MM.1S (cell line): Measurements from ENCODE around the gene MPRIP.

Source experiments
- DNase-seq: peaks from one replicate; pipeline ENCODE4 v3.0.0-alpha.2; 2015
- H2AFZ ChIP-seq: fragments of 300-600 bp; sonication (generic); 2 replicates; pipeline ENCODE4 v1.6.0; 2016; ENCODE audit warnings: antibody characterized with exemption, low read length
- H3F3A ChIP-seq: fragments of 300-600 bp; sonication (generic); 2 replicates; pipeline ENCODE4 v1.6.1; 2016; ENCODE audit warnings: mild to moderate bottlenecking, antibody characterized with exemption, low read length, moderate library complexity, mixed read lengths; ENCODE audit not compliant: insufficient read depth
- H3K27ac ChIP-seq: fragments of 300-600 bp; sonication (generic); 2 replicates; pipeline ENCODE4 v1.5.1; 2016; ENCODE audit warnings: mild to moderate bottlenecking, low read length
- H3K27me3 ChIP-seq: fragments of 300-600 bp; sonication (generic); replicated peaks from 2 replicates; pipeline ENCODE4 v1.6.0; 2016; ENCODE audit warnings: low read length; ENCODE audit not compliant: insufficient read depth
- H3K36me3 ChIP-seq: fragments of 300-600 bp; sonication (generic); replicated peaks from 2 replicates; pipeline ENCODE4 v1.6.1; 2016; ENCODE audit warnings: mild to moderate bottlenecking, low read length, mixed read lengths; ENCODE audit not compliant: insufficient read depth
- H3K4me1 ChIP-seq: fragments of 300-600 bp; sonication (generic); 2 replicates; pipeline ENCODE4 v1.6.1; 2016; ENCODE audit warnings: low read length, mixed read lengths
- H3K4me2 ChIP-seq: fragments of 300-600 bp; sonication (generic); 2 replicates; pipeline ENCODE4 v1.6.0; 2016; ENCODE audit warnings: low read depth, low read length
- H3K4me3 ChIP-seq: fragments of 300-600 bp; sonication (generic); 2 replicates; pipeline ENCODE4 v1.5.1; 2016; ENCODE audit warnings: low read length, mixed read lengths
- H3K79me2 ChIP-seq: fragments of 300-600 bp; sonication (generic); 2 replicates; pipeline ENCODE4 v1.6.1; 2016; ENCODE audit warnings: mixed run types, low read length, mixed read lengths
- H3K9ac ChIP-seq: fragments of 300-600 bp; sonication (generic); 2 replicates; pipeline ENCODE4 v1.6.1; 2016; ENCODE audit warnings: low read length, mixed read lengths
- H3K9me2 ChIP-seq: fragments of 300-600 bp; sonication (generic); replicated peaks from 2 replicates; pipeline ENCODE4 v1.6.1; 2016; ENCODE audit warnings: mild to moderate bottlenecking, low read length, mixed read lengths; ENCODE audit not compliant: insufficient read depth
- H3K9me3 ChIP-seq: fragments of 300-600 bp; sonication (generic); replicated peaks from 2 replicates; pipeline ENCODE4 v1.6.1; 2016; ENCODE audit warnings: mild to moderate bottlenecking, low read length, mixed read lengths; ENCODE audit not compliant: insufficient read depth
- H4K20me1 ChIP-seq: fragments of 300-600 bp; sonication (generic); 2 replicates; pipeline ENCODE4 v1.6.1; 2016; ENCODE audit warnings: mild to moderate bottlenecking, low read length, moderate library complexity, mixed read lengths; ENCODE audit not compliant: insufficient read depth
- EZH2 ChIP-seq: fragments of 300-600 bp; sonication (generic); optimal IDR thresholded peaks from 2 replicates; pipeline ENCODE3; 2017; ENCODE audit warnings: low read depth, mild to moderate bottlenecking, antibody characterized with exemption, low read length, mixed read lengths
- EZH2phosphoT487 ChIP-seq: fragments of 300-600 bp; sonication (generic); IDR thresholded peaks from 2 replicates; pipeline ENCODE4 v1.6.1; 2018; ENCODE audit warnings: antibody characterized with exemption, low read length
- TF ChIP-seq, protein P1 (sequence below): fragments of 300-600 bp; sonication (generic); IDR thresholded peaks from 2 replicates; pipeline ENCODE4 v1.5.1; 2016; ENCODE audit warnings: antibody characterized with exemption, low read length, mixed read lengths

MPRIP gene

DNA sequence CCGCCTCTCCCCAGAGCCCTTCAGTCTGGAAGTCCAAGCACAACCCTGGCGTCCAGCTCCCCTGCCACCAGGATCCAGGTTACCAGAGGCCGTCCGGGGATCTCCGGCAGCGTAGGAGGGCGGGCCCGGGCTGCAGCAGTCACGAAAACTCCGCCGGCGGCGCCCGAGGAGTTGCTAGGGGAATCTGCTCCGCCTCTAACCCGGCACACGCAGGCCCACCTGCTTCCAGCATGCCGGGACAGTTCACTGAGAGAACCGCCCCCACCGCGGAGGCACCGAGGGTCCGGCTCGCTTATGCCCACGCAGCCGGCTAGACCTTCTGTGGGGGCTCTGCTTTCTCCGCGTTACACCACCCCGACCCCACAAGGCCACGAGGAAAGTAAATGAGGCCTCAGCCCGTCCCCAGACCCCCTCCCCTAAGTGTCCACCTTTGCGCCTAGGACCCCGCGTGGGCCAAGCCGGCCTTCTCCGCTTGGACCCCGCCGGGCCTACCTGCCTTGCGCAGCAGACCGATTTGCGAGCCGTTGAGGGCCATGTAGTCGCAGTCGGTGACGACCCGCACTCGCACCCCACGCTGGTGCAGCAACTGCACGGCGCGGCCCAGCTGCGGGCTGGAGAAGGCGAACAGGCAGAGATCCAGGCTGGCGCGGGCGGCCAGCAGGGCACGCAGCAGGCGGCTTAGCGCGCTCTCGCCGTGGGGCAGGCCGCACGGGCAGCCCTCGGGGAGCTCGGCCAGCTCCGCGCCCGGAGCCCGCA, 163.3 kb downstream of the MPRIP start:
- no peaks in the 10 kb centered on the region for H3K9me3 ChIP-seq
- peak overlapping the region; percentile 97 for H3K4me2 ChIP-seq
- no peaks in the 10 kb centered on the region for H3K36me3 ChIP-seq
- H3K79me2 ChIP-seq = peaks cover 35% of the 10 kb centered on the region
- peak overlapping the region; percentile 38; the same call in 1 of the 2 replicates for H3K27ac ChIP-seq
- no peaks in the 10 kb centered on the region for H3K9me2 ChIP-seq
- H4K20me1 ChIP-seq = no peaks in the 10 kb centered on the region
- peaks cover 8% of the 10 kb centered on the region; the same call in 1 of the 2 replicates for H3K4me1 ChIP-seq
- DNase-seq = peak; percentile 84
- H3F3A ChIP-seq = peaks cover 31% of the 10 kb centered on the region
- TF ChIP-seq EZH2 (no peak), EZH2phosphoT487 (no peak)
- TF ChIP-seq, protein P1, sequence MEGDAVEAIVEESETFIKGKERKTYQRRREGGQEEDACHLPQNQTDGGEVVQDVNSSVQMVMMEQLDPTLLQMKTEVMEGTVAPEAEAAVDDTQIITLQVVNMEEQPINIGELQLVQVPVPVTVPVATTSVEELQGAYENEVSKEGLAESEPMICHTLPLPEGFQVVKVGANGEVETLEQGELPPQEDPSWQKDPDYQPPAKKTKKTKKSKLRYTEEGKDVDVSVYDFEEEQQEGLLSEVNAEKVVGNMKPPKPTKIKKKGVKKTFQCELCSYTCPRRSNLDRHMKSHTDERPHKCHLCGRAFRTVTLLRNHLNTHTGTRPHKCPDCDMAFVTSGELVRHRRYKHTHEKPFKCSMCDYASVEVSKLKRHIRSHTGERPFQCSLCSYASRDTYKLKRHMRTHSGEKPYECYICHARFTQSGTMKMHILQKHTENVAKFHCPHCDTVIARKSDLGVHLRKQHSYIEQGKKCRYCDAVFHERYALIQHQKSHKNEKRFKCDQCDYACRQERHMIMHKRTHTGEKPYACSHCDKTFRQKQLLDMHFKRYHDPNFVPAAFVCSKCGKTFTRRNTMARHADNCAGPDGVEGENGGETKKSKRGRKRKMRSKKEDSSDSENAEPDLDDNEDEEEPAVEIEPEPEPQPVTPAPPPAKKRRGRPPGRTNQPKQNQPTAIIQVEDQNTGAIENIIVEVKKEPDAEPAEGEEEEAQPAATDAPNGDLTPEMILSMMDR = no peak
- no peaks in the 10 kb centered on the region for H3K27me3 ChIP-seq
- peak overlapping the region; percentile 91 for H3K9ac ChIP-seq
- H2AFZ ChIP-seq = peak overlapping the region; percentile 85
- peak overlapping the region; percentile 88 for H3K4me3 ChIP-seq

DNA sequence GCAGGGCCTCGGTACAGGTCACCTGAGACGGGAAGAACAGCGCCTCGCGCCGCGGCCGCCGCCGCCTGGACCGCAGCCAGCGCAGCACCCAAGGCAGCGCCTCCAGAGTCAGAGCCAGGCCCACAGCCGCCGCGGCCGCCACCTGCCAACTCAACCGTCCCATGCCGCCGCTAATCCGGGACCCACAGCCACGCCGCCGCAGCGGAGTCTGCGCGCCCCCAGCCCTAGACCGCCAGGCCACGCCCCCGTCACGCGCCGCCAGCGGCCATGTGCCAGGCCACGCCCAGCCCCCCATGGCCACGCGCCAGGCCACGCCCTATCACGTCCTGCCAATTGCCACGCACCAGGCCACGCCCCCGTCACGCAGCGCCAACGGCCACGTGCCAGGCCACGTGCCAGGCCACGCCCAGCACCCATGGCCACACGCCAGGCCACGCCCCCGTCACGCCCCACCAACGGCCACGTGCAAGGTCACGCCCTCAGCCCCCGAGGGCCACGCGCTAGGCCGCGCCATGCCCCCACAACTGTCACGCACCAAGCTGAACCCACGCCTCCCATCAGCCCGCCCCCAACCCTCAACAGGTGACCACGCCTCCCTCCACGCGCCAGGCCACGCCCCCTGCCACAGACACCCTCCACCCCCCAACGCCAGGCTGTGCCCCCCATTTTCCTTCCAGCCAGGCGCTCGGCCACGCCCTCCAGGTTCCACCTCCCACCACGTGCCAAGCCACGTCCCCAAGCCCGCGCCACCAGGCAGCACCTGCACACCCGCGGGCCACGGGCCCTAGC, 164.1 kb downstream of the MPRIP start, which contains the start of gene PLD6:
Gene PLD6, minus strand, starts transcription at position 210 of the 789 bp plus-strand sequence. Its CDS starts 47 bp downstream, at position 163.
- Histone ChIP-seq H3K27me3 (no peaks in the 10 kb centered on the region), H3K9ac (peak within 1 kb of the TSS; percentile 91), H3F3A (peaks cover 31% of the 10 kb centered on the region), H3K36me3 (no peaks in the 10 kb centered on the region), H3K27ac (peak within 1 kb of the TSS; percentile 38; the same call in 1 of the 2 replicates), H3K9me2 (no peaks in the 10 kb centered on the region), H3K79me2 (peaks cover 34% of the 10 kb centered on the region), H3K4me1 (peaks cover 8% of the 10 kb centered on the region; the same call in 1 of the 2 replicates), H3K4me3 (peak within 1 kb of the TSS; percentile 88), H3K4me2 (peak within 1 kb of the TSS; percentile 97), H2AFZ (peak within 1 kb of the TSS; percentile 85), H4K20me1 (no peaks in the 10 kb centered on the region), H3K9me3 (no peaks in the 10 kb centered on the region)
- DNase-seq = peak; percentile 92
- TF ChIP-seq, protein P1 = no peak
- no peak for TF ChIP-seq EZH2phosphoT487
- no peak for TF ChIP-seq EZH2

GRCh38 chr17:17206913-17207335, 164.7 kb downstream of the MPRIP start:
- no peaks in the 10 kb centered on the region for H3K9me2 ChIP-seq
- DNase-seq = no peak
- peak overlapping the region; percentile 97; the same call in 1 of the 2 replicates for H3K4me2 ChIP-seq
- H3F3A ChIP-seq = peaks cover 31% of the 10 kb centered on the region
- H3K36me3 ChIP-seq = no peaks in the 10 kb centered on the region
- H3K27ac ChIP-seq = no peak overlapping the region
- peak overlapping the region; percentile 85 for H2AFZ ChIP-seq
- no peaks in the 10 kb centered on the region for H3K27me3 ChIP-seq
- peaks cover 32% of the 10 kb centered on the region for H3K79me2 ChIP-seq
- H3K4me3 ChIP-seq = no peak overlapping the region
- no peaks in the 10 kb centered on the region for H4K20me1 ChIP-seq
- H3K9ac ChIP-seq = no peak overlapping the region
- no peaks in the 10 kb centered on the region for H3K9me3 ChIP-seq
- H3K4me1 ChIP-seq = peaks cover 8% of the 10 kb centered on the region; the same call in 1 of the 2 replicates
- TF ChIP-seq, protein P1 = no peak
- TF ChIP-seq EZH2 (no peak), EZH2phosphoT487 (no peak)
